HL-60 (cell line): ENCODE data around the gene KIAA0319L.

Experiments used
- DNase-seq, 2 experiments: peaks; one replicate each; pipeline ENCODE4 v3.0.0-alpha.2; 2010 to 2020; ENCODE audit warnings: low read depth in 1 of 2, low spot score in 1 of 2
- H3K27ac ChIP-seq: fragments of 250-450 bp; sonication (Bioruptor Pico); replicated peaks from 2 replicates; pipeline ENCODE4 v1.5.1; 2020; ENCODE audit warnings: mild to moderate bottlenecking, moderate library complexity
- H3K27me3 ChIP-seq: fragments of 250-450 bp; sonication (Bioruptor Pico); 2 replicates; pipeline ENCODE4 v1.5.1; 2021; ENCODE audit warnings: mild to moderate bottlenecking, moderate library complexity; ENCODE audit not compliant: insufficient read depth, poor library complexity, severe bottlenecking
- H3K4me3 ChIP-seq: replicated peaks from 2 replicates; pipeline ENCODE4 v1.5.1; 2011; ENCODE audit warnings: mild to moderate bottlenecking, control low read depth, low read length; ENCODE audit not compliant: insufficient read depth
- GABPA ChIP-seq: IDR thresholded peaks from 2 replicates; pipeline ENCODE4 v1.6.1; 2012; ENCODE audit warnings: low read depth
- POLR2AphosphoS5 ChIP-seq: IDR thresholded peaks from 2 replicates; pipeline ENCODE4 v1.6.1; 2012; ENCODE audit warnings: low read depth
- SPI1 ChIP-seq: IDR thresholded peaks from 2 replicates; pipeline ENCODE4 v1.6.1; 2012; ENCODE audit warnings: low read depth, mild to moderate bottlenecking, borderline replicate concordance
- TF ChIP-seq, protein P1 (sequence below): IDR thresholded peaks from one replicate; pipeline ENCODE4 v1.5.1; 2011; ENCODE audit warnings: low read length, control low read depth, inconsistent platforms; ENCODE audit not compliant: insufficient read depth
- TF ChIP-seq, protein P2 (sequence below): IDR thresholded peaks from 2 replicates; pipeline ENCODE4 v1.6.1; 2012; ENCODE audit warnings: low read depth; ENCODE audit not compliant: insufficient replicate concordance

Gene KIAA0319L

GRCh38 chr1:35564884-35565741 is 7.9 kb upstream of the KIAA0319L start:
- TF ChIP-seq, protein P1, sequence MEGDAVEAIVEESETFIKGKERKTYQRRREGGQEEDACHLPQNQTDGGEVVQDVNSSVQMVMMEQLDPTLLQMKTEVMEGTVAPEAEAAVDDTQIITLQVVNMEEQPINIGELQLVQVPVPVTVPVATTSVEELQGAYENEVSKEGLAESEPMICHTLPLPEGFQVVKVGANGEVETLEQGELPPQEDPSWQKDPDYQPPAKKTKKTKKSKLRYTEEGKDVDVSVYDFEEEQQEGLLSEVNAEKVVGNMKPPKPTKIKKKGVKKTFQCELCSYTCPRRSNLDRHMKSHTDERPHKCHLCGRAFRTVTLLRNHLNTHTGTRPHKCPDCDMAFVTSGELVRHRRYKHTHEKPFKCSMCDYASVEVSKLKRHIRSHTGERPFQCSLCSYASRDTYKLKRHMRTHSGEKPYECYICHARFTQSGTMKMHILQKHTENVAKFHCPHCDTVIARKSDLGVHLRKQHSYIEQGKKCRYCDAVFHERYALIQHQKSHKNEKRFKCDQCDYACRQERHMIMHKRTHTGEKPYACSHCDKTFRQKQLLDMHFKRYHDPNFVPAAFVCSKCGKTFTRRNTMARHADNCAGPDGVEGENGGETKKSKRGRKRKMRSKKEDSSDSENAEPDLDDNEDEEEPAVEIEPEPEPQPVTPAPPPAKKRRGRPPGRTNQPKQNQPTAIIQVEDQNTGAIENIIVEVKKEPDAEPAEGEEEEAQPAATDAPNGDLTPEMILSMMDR, result no peak
- TF ChIP-seq SPI1 (no peak), POLR2AphosphoS5 (no peak), GABPA (no peak)
- TF ChIP-seq, protein P2, sequence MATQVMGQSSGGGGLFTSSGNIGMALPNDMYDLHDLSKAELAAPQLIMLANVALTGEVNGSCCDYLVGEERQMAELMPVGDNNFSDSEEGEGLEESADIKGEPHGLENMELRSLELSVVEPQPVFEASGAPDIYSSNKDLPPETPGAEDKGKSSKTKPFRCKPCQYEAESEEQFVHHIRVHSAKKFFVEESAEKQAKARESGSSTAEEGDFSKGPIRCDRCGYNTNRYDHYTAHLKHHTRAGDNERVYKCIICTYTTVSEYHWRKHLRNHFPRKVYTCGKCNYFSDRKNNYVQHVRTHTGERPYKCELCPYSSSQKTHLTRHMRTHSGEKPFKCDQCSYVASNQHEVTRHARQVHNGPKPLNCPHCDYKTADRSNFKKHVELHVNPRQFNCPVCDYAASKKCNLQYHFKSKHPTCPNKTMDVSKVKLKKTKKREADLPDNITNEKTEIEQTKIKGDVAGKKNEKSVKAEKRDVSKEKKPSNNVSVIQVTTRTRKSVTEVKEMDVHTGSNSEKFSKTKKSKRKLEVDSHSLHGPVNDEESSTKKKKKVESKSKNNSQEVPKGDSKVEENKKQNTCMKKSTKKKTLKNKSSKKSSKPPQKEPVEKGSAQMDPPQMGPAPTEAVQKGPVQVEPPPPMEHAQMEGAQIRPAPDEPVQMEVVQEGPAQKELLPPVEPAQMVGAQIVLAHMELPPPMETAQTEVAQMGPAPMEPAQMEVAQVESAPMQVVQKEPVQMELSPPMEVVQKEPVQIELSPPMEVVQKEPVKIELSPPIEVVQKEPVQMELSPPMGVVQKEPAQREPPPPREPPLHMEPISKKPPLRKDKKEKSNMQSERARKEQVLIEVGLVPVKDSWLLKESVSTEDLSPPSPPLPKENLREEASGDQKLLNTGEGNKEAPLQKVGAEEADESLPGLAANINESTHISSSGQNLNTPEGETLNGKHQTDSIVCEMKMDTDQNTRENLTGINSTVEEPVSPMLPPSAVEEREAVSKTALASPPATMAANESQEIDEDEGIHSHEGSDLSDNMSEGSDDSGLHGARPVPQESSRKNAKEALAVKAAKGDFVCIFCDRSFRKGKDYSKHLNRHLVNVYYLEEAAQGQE, result no peak
- no peaks in the 10 kb centered on the region for H3K27me3 ChIP-seq
- DNase-seq, result no peak
- no peak overlapping the region for H3K4me3 ChIP-seq
- no peak overlapping the region for H3K27ac ChIP-seq

DNA sequence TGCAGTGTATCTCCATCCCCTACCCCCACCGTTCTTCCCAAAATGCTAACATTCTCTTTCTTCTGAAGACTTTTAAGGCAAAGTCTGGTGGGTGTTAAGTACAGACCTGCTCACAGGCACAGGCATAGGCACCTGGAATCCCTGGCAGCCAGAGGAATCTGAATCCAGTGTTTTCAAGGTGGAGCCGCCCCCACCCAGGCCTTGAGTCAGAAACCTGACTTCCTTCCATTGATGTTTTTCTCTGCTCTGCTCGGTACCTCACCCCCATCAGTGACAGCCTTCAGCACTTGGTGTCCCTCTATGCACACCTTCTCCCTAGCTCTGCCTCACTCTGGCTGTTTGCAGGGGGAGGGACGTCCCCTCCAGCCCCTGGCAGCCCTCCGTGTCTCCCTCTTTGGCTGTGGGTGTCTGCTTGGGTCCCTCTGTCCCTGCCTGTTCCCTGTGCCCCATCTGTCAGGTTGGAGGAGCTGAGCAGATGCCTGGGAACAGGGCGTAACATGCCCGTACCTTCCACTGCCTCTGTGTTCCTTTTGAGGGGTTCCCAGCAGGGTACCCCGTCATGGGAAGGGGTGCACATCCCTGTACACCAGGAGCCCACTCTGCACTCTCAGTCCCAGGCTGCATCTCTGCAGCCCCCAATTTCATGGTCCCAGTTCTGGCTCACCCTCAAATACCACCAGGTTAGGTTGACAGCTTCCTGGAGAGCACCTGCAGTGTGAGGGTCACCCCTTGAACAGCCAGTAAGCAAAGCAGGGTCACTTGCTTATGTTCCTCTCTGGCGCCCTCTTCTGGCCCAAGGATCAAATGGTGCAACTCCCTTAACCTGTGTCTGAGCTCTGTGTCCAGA is 7.1 kb upstream of the KIAA0319L start:
- Histone ChIP-seq H3K27ac (no peak overlapping the region), H3K4me3 (no peak overlapping the region), H3K27me3 (no peaks in the 10 kb centered on the region)
- peak; percentile 63 to 80 for DNase-seq
- TF ChIP-seq SPI1 (no peak), POLR2AphosphoS5 (peak; percentile 21; the same call in 1 of the 2 replicates)
- TF ChIP-seq, protein P1, result peak; percentile 85

GRCh38 chr1:35563166-35563565 is 6.0 kb upstream of the KIAA0319L start:
- TF ChIP-seq, protein P1, result no peak
- TF ChIP-seq SPI1, result no peak
- TF ChIP-seq, protein P2, result no peak
- no peak for TF ChIP-seq POLR2AphosphoS5
- TF ChIP-seq GABPA, result no peak
- no peak for DNase-seq
- Histone ChIP-seq H3K4me3 (no peak overlapping the region), H3K27me3 (no peaks in the 10 kb centered on the region), H3K27ac (no peak overlapping the region)
